Measurements from ENCODE around the gene BCL2A1.

Gene BCL2A1

DNA sequence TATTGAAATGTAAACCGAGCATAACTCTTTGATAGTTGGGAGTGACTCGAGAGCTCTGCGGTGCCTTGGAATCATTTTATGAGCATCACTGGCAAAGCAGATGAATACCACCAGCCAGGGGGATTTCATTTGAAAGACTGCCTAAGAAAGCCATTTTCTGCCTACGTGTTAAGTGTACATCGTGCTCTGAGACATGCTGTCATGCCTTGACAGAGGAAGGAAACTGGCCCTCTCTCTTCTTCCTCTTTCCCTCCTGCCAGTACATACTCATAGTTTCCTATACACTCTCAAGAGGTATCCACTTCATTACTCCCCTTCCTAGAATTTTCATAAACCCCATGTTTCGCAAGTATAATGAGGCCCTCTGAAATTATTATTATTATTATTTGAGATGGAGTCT, 8.8 kb downstream of the BCL2A1 start:
- TF ChIP-seq, protein P1, sequence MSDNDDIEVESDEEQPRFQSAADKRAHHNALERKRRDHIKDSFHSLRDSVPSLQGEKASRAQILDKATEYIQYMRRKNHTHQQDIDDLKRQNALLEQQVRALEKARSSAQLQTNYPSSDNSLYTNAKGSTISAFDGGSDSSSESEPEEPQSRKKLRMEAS (IDR thresholded peaks at IDR 0.05; ENCODE audit: low read depth, low read length), result peak; percentile 40
- no peak for TF ChIP-seq POLR2A (IDR thresholded peaks at IDR 0.05; ENCODE audit: extremely low read depth, insufficient read length)
- H3K4me3 ChIP-seq (ENCODE audit: low read depth, low read length), result no peak overlapping the region
- DNase-seq (ENCODE audit: low read depth), result peak; percentile 60

DNA sequence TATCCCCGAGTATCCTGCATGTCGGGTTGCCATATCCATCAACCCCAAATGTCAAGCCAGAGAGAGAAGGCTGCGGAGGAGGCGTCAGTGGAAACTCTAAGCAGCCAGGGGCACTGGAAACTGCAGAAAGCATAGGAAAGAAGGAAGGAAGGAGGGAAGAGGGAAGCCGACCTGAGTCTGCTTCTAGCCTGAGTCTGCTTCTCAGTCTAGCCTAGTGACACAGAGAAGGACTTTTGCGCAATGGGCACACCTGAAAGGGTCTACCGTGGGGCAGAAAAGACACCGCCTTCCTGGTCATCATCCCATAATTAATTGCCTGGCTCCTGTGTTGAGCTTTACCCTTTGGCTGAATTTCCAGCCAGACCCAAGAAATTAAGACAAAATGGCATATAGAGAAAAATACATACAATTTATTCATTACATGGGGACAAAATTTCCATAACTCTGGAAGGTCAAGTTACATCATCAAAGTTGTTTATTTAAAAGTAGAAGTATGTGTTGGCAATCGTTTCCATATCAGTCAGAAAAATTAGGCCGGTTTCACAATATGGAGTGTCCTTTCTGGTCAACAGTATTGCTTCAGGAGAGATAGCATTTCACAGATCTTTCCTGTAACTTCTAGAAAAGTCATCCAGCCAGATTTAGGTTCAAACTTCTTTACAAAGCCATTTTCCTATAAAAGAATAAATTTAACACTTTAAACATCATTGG, 10.3 kb downstream of the BCL2A1 start:
- no peak overlapping the region for H3K4me3 ChIP-seq (ENCODE audit: low read depth, low read length)
- DNase-seq (ENCODE audit: low read depth), result no peak
- TF ChIP-seq MYC (IDR thresholded peaks at IDR 0.05; ENCODE audit: low read depth, low read length) (no peak), POLR2A (IDR thresholded peaks at IDR 0.05; ENCODE audit: extremely low read depth, insufficient read length) (no peak)
- TF ChIP-seq, protein P2, sequence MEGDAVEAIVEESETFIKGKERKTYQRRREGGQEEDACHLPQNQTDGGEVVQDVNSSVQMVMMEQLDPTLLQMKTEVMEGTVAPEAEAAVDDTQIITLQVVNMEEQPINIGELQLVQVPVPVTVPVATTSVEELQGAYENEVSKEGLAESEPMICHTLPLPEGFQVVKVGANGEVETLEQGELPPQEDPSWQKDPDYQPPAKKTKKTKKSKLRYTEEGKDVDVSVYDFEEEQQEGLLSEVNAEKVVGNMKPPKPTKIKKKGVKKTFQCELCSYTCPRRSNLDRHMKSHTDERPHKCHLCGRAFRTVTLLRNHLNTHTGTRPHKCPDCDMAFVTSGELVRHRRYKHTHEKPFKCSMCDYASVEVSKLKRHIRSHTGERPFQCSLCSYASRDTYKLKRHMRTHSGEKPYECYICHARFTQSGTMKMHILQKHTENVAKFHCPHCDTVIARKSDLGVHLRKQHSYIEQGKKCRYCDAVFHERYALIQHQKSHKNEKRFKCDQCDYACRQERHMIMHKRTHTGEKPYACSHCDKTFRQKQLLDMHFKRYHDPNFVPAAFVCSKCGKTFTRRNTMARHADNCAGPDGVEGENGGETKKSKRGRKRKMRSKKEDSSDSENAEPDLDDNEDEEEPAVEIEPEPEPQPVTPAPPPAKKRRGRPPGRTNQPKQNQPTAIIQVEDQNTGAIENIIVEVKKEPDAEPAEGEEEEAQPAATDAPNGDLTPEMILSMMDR (IDR thresholded peaks at IDR 0.05; ENCODE audit: low read depth, low read length), result no peak
- TF ChIP-seq, protein P1 (IDR thresholded peaks at IDR 0.05; ENCODE audit: low read depth, low read length), result no peak

DNA sequence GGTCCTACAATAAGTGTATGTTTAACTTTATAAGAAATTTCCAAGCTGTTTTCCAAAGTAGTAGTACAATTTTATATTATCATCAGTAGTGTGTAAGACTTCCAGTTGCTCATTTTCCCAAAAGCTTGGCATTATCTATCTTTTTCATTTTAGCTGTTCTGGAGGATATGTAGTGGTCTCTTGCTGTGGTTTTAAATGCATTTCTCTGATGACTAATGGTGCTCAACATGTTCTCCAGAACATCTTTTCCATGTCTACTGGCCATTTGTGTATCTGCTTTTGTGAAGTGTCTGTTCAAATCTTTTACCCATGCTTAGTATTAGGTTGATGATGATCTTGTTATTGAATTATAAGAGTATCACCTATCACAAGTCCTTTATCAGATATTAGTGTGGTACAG, 13.3 kb downstream of the BCL2A1 start:
- no peak overlapping the region for H3K4me3 ChIP-seq (ENCODE audit: low read depth, low read length)
- no peak for TF ChIP-seq POLR2A (IDR thresholded peaks at IDR 0.05; ENCODE audit: extremely low read depth, insufficient read length)
- no peak for DNase-seq (ENCODE audit: low read depth)

DNA sequence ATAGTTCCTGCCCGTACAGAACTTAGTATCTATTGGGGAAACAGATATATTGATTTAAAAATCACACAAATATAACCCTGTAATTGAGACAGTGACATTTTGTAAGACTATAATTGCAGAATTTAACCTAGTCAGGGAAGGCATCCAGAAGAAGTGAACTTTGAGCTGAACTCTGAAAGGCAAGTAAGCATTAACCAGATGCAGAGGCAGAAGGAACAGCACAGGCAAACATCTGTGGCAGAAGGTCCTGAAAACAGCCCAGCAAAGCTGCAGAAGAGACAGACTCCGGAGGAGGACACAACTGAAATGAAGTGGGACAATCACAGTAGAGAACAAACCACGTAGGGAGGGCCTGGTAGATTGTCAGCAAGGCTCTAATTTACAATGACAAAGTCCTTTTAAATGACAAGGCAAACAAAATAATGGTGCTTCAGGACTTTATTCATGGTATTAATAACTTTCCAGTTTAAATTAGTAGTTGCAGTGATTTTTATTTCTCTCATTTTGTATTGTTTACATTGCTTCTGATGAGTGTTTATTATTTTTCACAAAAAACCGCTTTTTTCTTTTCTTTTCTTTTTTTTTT, 14.5 kb downstream of the BCL2A1 start:
- no peak overlapping the region for H3K4me3 ChIP-seq (ENCODE audit: low read depth, low read length)
- no peak for DNase-seq (ENCODE audit: low read depth)
- TF ChIP-seq, protein P2 (IDR thresholded peaks at IDR 0.05; ENCODE audit: low read depth, low read length), result no peak
- TF ChIP-seq POLR2A (IDR thresholded peaks at IDR 0.05; ENCODE audit: extremely low read depth, insufficient read length) (no peak), MYC (IDR thresholded peaks at IDR 0.05; ENCODE audit: low read depth, low read length) (no peak)
- TF ChIP-seq, protein P1 (IDR thresholded peaks at IDR 0.05; ENCODE audit: low read depth, low read length), result no peak

DNA sequence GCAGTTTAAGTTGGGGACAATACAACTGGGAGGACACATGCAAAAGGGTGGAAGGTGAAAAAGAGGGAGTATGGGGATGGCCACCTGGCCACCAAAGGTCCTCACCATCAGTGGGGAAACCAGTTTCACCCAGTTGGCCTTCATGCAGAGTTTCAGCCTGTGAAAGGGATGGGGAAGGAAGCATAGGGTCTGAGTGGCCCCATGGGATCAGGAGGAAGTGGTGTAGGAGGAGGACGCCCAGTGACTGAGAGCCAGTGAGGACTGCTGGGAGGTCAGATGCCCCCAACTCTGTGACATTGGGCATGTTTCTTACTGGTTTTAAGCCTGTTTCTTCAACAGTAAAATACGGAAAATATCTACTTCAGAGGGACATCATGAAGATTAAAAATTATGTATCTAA, 16.3 kb downstream of the BCL2A1 start:
- no peak overlapping the region for H3K4me3 ChIP-seq (ENCODE audit: low read depth, low read length)
- peak; percentile 86 for DNase-seq (ENCODE audit: low read depth)

DNA sequence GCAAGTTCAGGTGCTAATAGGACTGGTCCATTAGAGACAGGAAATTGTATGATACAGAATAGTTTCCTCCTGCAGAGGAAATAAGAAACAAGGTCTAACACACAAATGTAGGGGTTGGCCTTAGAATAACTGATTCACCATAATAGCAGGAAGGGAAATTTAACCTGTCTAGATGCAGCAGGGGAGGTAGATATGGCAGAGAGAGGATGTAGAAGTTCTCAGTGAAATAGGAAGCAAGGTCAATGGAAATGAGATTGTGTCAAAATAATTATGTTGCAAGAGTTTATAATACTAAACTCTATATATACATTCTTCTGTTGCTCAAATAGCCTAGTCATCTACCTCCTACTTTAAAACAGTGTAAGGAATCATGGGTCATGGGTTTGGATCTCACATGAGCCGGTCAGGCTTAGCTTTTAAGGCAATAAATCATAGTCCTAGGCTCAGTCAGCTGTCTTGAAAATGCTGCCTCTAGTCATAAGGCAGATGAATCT, 17.0 kb downstream of the BCL2A1 start:
- TF ChIP-seq MYC (IDR thresholded peaks at IDR 0.05; ENCODE audit: low read depth, low read length), result no peak
- no peak for TF ChIP-seq POLR2A (IDR thresholded peaks at IDR 0.05; ENCODE audit: extremely low read depth, insufficient read length)
- TF ChIP-seq, protein P1 (IDR thresholded peaks at IDR 0.05; ENCODE audit: low read depth, low read length), result no peak
- TF ChIP-seq, protein P2 (IDR thresholded peaks at IDR 0.05; ENCODE audit: low read depth, low read length), result no peak
- peak; percentile 25 for DNase-seq (ENCODE audit: low read depth)
- no peak overlapping the region for H3K4me3 ChIP-seq (ENCODE audit: low read depth, low read length)

More for the DNA sequence above, 16.3 kb downstream of the BCL2A1 start:
- TF ChIP-seq, protein P2 (IDR thresholded peaks at IDR 0.05; ENCODE audit: low read depth, low read length), result no peak
- TF ChIP-seq POLR2A (IDR thresholded peaks at IDR 0.05; ENCODE audit: extremely low read depth, insufficient read length) (no peak), MYC (IDR thresholded peaks at IDR 0.05; ENCODE audit: low read depth, low read length) (0 out of 2 replicates have a peak, but pooled peaks have one; percentile 35)

All from NB4 (cell line).